ENCODE data around the gene TRIO.

- TF ChIP-seq CTCF (IDR thresholded peaks at IDR 0.05) (no peak), POLR2A (IDR thresholded peaks at IDR 0.05) (no peak)
Observed at GRCh38 chr5:14439087-14439871, 296.1 kb downstream of the TRIO start.
